Mucosa of rectum (tissue), 2 donors: ENCODE data around the gene UPK1A.
A peak's percentile ranks its signal among the peaks of the same experiment; 100 is the strongest.

ENCODE experiments used
- H3K27ac ChIP-seq, 2 donors: one replicate each; pipeline ENCODE4 v1.7.0; 2013; ENCODE audit warnings: inconsistent platforms in 2 of 2, low read depth in 2 of 2, low read length in 2 of 2
- H3K27me3 ChIP-seq, 2 donors: one replicate each; pipeline ENCODE4 v1.7.0; 2013; ENCODE audit warnings: low read length in 2 of 2; ENCODE audit not compliant: control insufficient read depth in 2 of 2, insufficient read depth in 2 of 2
- H3K36me3 ChIP-seq, 2 donors: one replicate each; pipeline ENCODE4 v1.7.0; 2013; ENCODE audit warnings: low read length in 2 of 2; ENCODE audit not compliant: control insufficient read depth in 2 of 2, insufficient read depth in 2 of 2
- H3K4me1 ChIP-seq, 2 donors: one replicate each; pipeline ENCODE4 v1.7.0; 2013; ENCODE audit warnings: low read length in 2 of 2, mild to moderate bottlenecking in 1 of 2; ENCODE audit not compliant: control insufficient read depth in 2 of 2, insufficient read depth in 2 of 2
- H3K4me3 ChIP-seq, 2 donors: one replicate each; pipeline ENCODE4 v1.7.0; 2013; ENCODE audit warnings: low read length in 2 of 2
- H3K9ac ChIP-seq, 2 donors: one replicate each; pipeline ENCODE4 v1.7.0; 2013; ENCODE audit warnings: low read length in 2 of 2, low read depth in 1 of 2, mild to moderate bottlenecking in 1 of 2
- H3K9me3 ChIP-seq, 2 donors: one replicate each; pipeline ENCODE4 v1.7.0; 2013; ENCODE audit warnings: low read length in 2 of 2; ENCODE audit not compliant: control insufficient read depth in 2 of 2
- donor health status: healthy.
- donor health status: Normal muscosa, but diverticular disease.

UPK1A gene

DNA sequence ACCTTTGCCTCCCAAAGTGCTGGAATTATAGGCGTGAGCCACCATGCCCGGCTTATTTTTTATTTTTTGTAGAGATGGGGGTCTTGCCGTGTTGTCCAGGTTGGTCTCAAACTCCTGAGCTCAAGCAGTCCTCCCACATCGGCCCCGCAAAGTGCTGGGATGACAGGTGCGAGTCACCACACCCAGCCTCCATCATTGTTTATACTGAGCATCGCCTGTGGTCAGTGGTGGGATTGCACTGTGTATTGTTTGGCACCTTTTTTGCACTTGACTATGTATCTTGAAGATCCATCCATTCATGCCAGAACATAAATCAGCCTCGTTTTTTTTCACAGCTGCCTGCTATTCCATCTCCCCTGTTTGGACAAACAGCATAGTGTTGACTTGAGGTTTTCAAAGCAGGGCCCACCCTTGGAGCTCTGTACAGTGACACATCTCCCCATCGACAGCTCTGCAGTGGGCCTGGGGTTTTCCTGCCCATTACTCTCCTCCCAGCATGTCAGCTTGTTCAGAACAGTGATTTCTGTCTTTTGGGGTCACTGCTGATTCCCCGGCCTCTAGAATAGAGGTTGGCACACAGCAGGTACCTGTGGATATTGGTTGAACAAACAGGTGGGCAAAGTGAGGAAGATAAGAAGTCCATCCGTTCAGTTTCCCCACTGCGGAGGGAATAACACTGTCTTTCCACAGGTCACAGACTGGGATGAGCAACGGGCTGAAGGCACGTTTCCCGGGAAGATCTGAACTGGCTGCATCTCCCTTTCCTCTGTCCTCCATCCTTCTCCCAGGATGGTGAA lies 8.2 kb upstream of the UPK1A start:
- Histone ChIP-seq H3K36me3 (peaks cover 30 to 57% of the 10 kb centered on the region in 2 donors), H3K4me1 (no peaks in the 10 kb centered on the region), H3K27me3 (no peaks in the 10 kb centered on the region), H3K9me3 (no peaks in the 10 kb centered on the region), H3K27ac (no peak overlapping the region), H3K9ac (no peak overlapping the region), H3K4me3 (no peak overlapping the region)

DNA sequence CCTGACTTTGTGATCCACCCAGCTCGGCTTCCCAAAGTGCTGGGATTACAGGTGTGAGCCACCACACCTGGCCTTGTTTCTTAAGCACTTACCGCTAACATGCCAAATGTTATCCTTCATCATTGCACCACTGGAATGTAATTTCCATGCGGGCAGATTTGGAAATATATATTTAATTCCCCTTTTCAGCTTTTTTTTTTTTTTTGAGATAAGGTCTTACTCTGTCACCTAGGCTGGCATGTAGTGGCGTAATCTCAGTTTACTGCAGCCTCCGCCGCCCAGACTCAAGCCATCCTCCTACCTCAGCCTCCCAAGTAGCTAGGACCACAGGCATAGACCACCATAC lies 4.3 kb upstream of the UPK1A start:
- Histone ChIP-seq H3K9me3 (no peaks in the 10 kb centered on the region), H3K4me1 (no peaks in the 10 kb centered on the region), H3K9ac (no peak overlapping the region), H3K36me3 (peaks cover 14 to 42% of the 10 kb centered on the region in 2 donors), H3K4me3 (no peak overlapping the region), H3K27me3 (no peaks in the 10 kb centered on the region), H3K27ac (no peak overlapping the region)

DNA sequence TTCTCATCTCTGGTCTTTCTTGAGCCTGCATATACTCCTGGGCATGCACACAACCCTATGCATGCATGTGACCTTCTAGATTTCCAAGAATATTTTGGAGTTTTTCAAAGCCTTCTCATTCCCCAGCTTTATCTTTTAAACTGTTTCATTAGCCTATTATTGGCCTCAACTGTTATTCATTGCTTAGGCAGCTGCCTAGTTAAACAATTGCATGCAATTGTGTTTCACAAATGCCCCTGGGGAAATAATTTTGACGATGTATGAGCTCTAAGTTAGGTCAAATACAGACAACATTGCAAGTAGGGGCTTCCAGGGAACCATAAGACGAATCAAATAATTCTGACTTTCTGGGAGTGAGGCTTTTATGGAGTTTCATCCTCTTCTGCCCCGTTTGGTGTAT lies 2.3 kb upstream of the UPK1A start:
- H3K27ac ChIP-seq, result no peak overlapping the region
- peaks cover 3 to 28% of the 10 kb centered on the region in 2 donors for H3K36me3 ChIP-seq

DNA sequence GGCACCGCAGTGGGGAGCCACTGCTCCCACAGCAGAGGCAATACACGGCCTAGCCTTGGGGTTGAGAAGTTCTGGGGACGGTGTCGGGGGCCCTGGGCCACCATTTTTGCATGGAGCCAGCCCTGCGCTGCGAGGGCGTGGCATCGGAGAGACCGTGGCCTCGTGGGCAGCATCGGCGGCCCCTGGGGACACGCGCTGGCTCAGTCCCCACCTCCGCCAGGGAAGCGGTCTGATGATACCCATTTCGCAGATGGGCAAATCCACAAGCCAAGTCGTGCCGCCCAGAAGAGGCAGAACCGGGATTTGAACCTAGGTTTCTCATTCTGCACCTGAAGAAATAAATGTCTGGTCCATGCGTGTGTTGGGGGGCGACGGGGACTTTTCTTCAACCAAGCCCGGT lies 1.2 kb upstream of the UPK1A start:
- Histone ChIP-seq H3K27me3 (peaks cover 0 to 5% of the 10 kb centered on the region in 2 donors), H3K4me1 (peaks cover 0 to 5% of the 10 kb centered on the region in 2 donors), H3K9me3 (no peaks in the 10 kb centered on the region), H3K27ac (no peak overlapping the region), H3K4me3 (no peak overlapping the region), H3K36me3 (peaks cover 0 to 21% of the 10 kb centered on the region in 2 donors), H3K9ac (no peak overlapping the region)

More for the DNA sequence above, 2.3 kb upstream of the UPK1A start:
- Histone ChIP-seq H3K9me3 (no peaks in the 10 kb centered on the region), H3K27me3 (no peaks in the 10 kb centered on the region), H3K4me3 (no peak overlapping the region), H3K9ac (no peak overlapping the region), H3K4me1 (no peaks in the 10 kb centered on the region)

DNA sequence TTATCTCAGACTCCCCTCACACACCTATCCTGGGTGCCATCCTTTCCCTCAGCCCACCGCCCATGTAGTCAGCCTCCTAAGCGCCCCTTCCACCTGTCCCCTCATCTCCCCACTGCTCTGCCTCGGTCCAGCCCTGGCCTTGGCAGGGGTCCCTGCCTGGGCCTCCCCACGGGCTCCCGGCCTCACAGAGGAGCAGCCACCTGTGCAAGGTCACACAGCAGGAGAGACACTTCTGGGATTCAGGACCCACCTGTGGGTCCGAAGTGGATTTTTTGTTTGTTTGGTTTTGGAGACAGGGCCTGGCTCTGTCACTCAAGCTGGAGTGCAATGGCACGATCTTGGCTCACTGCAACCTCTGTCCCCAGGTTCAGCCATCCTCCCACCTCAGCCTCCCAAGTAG lies 713 bp upstream of the UPK1A start:
- Histone ChIP-seq H3K27ac (no peak overlapping the region), H3K27me3 (peaks cover 0 to 5% of the 10 kb centered on the region in 2 donors), H3K9ac (no peak overlapping the region), H3K4me3 (no peak overlapping the region), H3K36me3 (peaks cover 0 to 21% of the 10 kb centered on the region in 2 donors), H3K4me1 (peaks cover 0 to 5% of the 10 kb centered on the region in 2 donors), H3K9me3 (no peaks in the 10 kb centered on the region)

DNA sequence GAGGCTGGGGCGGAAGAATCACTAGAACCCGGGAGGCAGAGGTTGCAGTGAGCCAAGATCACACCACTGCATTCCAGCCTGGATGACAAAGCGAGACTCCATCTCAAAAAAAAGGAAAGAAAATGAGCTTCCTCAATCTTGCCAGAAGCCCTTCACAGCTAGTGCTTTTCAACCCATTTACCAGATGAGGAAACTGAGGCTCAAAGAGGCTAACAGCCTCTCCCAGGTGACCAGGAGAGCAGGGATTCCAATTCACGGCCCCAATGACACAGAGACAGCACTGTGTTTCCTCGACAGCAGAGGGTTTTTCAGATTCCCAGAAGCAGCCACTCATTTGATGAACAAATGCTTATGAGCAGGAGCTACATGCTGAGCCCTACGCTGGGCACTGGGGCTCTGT lies 3.2 kb downstream of the UPK1A start:
- Histone ChIP-seq H3K27me3 (peaks cover 3 to 20% of the 10 kb centered on the region in 2 donors), H3K9me3 (no peaks in the 10 kb centered on the region), H3K4me3 (no peak overlapping the region), H3K36me3 (peaks cover 0 to 5% of the 10 kb centered on the region in 2 donors), H3K9ac (no peak overlapping the region), H3K4me1 (peaks cover 5% of the 10 kb centered on the region in 2 donors), H3K27ac (no peak overlapping the region)

DNA sequence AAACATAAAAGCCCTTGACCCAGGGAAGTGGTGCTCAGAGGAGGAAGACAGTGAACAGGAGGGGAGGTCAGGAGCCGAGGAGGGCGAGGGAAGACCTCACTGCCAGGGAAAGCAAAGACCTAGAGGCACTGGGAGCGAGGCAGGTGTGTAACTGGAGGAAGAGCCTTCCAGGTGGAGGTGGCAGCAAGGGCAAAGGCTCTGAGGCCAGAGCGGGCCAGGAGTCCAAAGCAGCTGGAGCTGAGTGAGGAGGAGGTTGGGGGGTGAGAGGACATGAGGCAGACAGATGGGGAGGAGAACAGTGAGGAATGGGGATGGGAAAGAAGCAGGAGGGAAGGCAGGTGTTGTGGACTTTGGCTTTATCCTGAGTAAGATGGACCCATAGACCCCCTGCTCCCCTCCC lies 3.7 kb downstream of the UPK1A start:
- no peak overlapping the region for H3K9ac ChIP-seq

DNA sequence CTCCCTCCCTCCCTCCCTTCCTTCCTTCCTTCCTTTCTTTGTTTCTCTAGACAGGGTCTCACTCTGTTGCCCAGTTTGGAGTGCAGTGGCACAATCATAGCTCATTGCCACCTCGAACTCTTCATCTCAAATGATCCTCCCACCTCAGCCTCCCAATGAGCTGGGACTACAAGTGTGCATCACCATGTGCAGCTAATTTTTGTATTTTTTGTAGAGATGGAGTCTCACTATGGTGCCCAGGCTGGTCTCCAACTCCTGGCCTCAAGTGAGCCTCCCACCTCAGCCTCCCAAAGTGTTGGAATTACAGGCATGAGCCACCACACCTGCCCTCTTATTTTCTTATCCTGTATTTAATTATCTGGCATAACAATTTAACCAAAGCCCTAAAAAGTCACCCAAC lies 4.4 kb downstream of the UPK1A start:
- Histone ChIP-seq H3K36me3 (no peaks in the 10 kb centered on the region), H3K9ac (no peak overlapping the region), H3K27ac (no peak overlapping the region), H3K4me1 (peaks cover 5% of the 10 kb centered on the region in 2 donors), H3K9me3 (no peaks in the 10 kb centered on the region), H3K4me3 (no peak overlapping the region), H3K27me3 (peaks cover 3 to 20% of the 10 kb centered on the region in 2 donors)

More for the DNA sequence above, 3.7 kb downstream of the UPK1A start:
- Histone ChIP-seq H3K36me3 (peaks cover 0 to 5% of the 10 kb centered on the region in 2 donors), H3K27me3 (peaks cover 3 to 20% of the 10 kb centered on the region in 2 donors), H3K9me3 (no peaks in the 10 kb centered on the region), H3K4me1 (peaks cover 5% of the 10 kb centered on the region in 2 donors), H3K4me3 (no peak overlapping the region), H3K27ac (no peak overlapping the region)

DNA sequence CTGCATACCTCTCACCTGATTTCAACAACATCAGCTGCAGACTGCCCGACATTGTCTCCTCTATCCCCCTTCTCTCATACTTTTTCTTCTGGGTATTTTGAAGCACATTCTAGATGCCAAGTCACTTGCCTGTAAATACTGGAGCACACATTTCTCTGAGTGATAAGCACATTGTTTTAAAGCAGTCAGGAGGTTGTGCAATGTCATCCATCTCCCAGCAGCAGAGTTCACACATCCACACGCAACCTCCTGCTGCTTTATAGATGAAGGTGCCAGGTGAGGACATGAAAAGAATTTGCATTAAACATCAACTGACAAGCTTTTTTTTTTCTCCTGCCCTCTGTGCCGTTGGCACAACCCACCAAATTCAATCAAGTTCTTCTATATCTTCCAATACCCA lies 5.5 kb downstream of the UPK1A start:
- H3K4me3 ChIP-seq, result no peak overlapping the region
- H3K9ac ChIP-seq, result no peak overlapping the region
- H3K4me1 ChIP-seq, result peaks cover 5% of the 10 kb centered on the region in 2 donors
- H3K27ac ChIP-seq, result no peak overlapping the region
- peaks cover 3 to 20% of the 10 kb centered on the region in 2 donors for H3K27me3 ChIP-seq
- H3K36me3 ChIP-seq, result no peaks in the 10 kb centered on the region
- H3K9me3 ChIP-seq, result no peaks in the 10 kb centered on the region

DNA sequence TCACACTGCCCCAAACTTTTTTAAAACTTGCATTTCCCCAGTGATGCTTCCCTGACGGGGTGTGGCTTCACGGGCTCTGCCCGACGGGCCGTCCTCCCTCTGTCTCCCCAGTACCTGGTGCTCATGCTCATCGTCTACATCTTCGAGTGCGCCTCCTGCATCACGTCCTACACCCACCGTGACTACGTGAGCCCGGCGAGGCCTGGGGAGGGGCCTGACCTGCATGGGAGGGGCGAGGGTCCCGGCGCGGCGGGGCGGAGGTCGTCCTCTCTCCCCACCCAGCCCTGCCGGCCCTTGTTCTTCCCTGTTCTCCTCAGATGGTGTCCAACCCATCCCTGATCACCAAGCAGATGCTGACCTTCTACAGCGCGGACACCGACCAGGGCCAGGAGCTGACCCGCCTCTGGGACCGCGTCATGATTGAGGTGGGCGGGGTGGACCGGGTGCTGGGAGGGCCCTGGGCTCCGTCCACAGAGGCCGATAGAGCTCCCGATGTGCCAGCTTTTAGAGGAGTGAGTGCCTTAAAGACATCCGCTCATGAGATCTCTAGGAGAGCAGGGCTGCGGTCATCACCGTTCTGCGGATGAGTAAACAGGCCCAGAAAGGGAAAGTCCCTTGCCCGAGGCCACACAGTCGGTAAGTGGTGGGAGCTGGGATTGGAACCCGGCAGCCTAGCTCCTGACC lies 6.9 kb downstream of the UPK1A start:
- no peaks in the 10 kb centered on the region for H3K9me3 ChIP-seq
- H3K36me3 ChIP-seq, result no peaks in the 10 kb centered on the region
- peaks cover 3 to 20% of the 10 kb centered on the region in 2 donors for H3K27me3 ChIP-seq
- peak overlapping the region; percentile 37 to 48 for H3K4me3 ChIP-seq
- peaks cover 5% of the 10 kb centered on the region in 2 donors for H3K4me1 ChIP-seq
- H3K27ac ChIP-seq, result no peak overlapping the region
- H3K9ac ChIP-seq, result no peak overlapping the region
